ENCODE results near the gene SV2B.

The SV2B gene

GRCh38 chr15:91140601-91141000, 40.5 kb downstream of the SV2B start:
- DNase-seq, result no peak

- DNase-seq, result no peak
Observed at GRCh38 chr15:91141097-91141496, 41.0 kb downstream of the SV2B start.

- DNase-seq, result no peak
Observed at GRCh38 chr15:91142106-91142744, 42.2 kb downstream of the SV2B start.

- DNase-seq, result no peak
Observed at GRCh38 chr15:91142946-91143345, 42.9 kb downstream of the SV2B start.

- DNase-seq, result no peak
Observed at GRCh38 chr15:91146728-91147127, 46.7 kb downstream of the SV2B start.

GRCh38 chr15:91148243-91148642, 48.2 kb downstream of the SV2B start:
- no peak for DNase-seq

- peak; percentile 93 for DNase-seq
Observed at GRCh38 chr15:91150502-91151160, 50.6 kb downstream of the SV2B start.

GRCh38 chr15:91151781-91152563, 51.9 kb downstream of the SV2B start:
- no peak for DNase-seq

GRCh38 chr15:91152896-91153581, 53.0 kb downstream of the SV2B start:
- DNase-seq, result no peak

- DNase-seq, result no peak
Observed at GRCh38 chr15:91153954-91154353, 53.9 kb downstream of the SV2B start.

GRCh38 chr15:91156175-91156726, 56.2 kb downstream of the SV2B start:
- no peak for DNase-seq

GRCh38 chr15:91158415-91159394, 58.6 kb downstream of the SV2B start:
- DNase-seq, result no peak

GRCh38 chr15:91165850-91166249, 65.8 kb downstream of the SV2B start:
- no peak for DNase-seq

- no peak for DNase-seq
Observed at GRCh38 chr15:91168457-91168856, 68.4 kb downstream of the SV2B start.

GRCh38 chr15:91171334-91171733, 71.3 kb downstream of the SV2B start:
- DNase-seq, result no peak

- no peak for DNase-seq
Observed at GRCh38 chr15:91182101-91182500, 82.0 kb downstream of the SV2B start.

- DNase-seq, result no peak
Observed at GRCh38 chr15:91183596-91183995, 83.5 kb downstream of the SV2B start.

GRCh38 chr15:91184441-91184840, 84.4 kb downstream of the SV2B start:
- DNase-seq, result no peak

- peak; percentile 72 for DNase-seq
Observed at GRCh38 chr15:91186904-91187656, 87.0 kb downstream of the SV2B start.

GRCh38 chr15:91192285-91192684, 92.2 kb downstream of the SV2B start:
- no peak for DNase-seq

All from NCI-H2171 treated with DMSO at 0.1 percent for 48 hours (cell line).